Stimulated activated CD8-positive, alpha-beta memory T cell treated with anti-CD3 and anti-CD28 coated beads, Interleukin-2, amount 100 ng/mL, for 1 hour (primary cell): Measurements from ENCODE around the gene C5orf63.
"Not testable (repeated sequence)": the region's sequence is repeated elsewhere in the genome, so short reads cannot be mapped to it uniquely, and the experiment has no call there.

Experiments used
- DNase-seq, 2 donors: peaks; one replicate each; pipeline ENCODE4 v3.0.0-alpha.2; 2020; ENCODE audit warnings: low read depth in 2 of 2

The C5orf63 gene

DNA sequence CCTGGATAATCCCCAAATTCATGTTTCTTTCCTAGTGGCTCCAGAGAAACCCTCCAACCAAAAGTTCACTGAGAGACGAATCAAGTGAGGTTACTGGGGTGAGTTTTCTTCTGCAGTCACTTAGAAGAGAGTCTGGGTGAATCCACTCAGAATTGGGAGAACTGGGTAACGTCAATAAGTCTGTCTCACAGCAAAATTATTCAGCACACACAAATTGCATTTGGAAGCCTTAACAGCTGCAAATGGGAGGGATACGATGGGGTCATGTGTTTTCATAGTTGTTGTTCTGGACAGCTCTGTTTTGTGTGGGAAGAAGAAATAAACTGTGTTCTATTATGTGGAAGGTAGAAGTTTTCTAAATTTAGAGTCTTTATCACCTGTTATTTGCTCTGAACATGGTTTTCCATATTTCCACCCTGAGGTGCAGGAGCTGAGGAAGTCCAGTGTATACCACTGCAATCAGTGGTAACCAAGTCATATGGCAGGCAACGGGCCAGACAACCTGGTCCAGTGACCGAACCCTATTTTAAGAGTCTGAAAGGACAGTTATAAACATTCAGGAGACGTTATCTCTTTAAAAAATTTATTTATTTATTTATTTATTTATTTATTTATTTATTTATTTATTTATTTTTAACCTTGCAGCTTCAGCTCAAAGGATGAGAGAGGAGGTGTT, 64.9 kb downstream of the C5orf63 start:
- no peak for DNase-seq

DNA sequence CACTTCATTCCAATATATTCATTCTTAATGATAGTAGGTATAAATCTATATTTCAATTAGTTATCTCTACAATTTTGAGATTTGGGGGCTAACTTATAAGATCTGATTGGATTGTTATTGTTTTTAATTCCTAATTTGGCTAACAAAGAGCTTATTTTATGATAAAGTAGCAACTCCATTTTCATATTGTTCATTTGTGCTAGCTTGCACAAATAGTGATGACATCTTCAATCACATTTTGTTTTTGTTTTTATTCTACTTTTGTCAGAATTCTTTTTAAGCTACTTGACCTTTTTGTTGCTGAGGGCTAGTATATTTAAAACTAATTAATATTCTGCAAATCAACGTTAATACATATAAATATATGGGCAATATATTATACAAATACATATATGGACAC, 65.8 kb downstream of the C5orf63 start:
- DNase-seq, result no peak

DNA sequence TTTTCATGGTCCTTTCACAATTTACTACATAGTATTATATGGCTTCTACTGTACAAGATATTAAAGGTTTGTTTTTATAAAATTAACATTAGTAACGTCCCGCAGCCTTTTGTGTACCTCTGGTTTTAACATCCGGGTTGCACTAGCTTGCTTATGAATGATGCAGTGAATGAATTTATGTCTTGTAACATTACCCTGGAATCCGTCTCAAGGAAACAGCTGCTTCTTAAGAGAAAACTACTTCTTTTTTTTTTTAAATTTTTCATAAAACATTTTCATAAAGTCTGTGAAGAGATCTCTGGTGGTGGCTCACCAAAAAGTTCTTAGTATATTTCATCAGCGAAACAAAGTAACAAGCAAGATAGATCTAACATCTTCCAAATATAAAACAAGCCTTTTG, 66.6 kb downstream of the C5orf63 start:
- no peak for DNase-seq

DNA sequence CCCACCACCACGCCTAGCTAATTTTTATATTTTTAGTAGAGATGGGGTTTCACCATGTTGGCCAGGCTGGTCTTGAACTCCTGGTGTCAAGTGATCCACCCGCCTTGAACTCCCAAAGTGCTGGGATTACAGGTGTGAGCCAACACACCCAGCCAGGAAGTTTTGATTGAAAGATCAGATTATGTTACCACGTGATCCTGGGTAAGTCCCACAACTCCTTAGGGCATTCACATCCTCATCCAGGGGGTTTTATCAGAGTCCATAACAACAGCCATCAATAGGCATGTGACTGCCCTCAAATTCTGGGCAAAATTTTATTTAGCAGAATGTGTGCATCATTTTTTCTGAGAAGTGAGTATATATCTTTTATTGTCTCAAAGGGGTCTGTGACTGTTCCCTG, 68.0 kb downstream of the C5orf63 start:
- DNase-seq, result not testable (repeated sequence)

DNA sequence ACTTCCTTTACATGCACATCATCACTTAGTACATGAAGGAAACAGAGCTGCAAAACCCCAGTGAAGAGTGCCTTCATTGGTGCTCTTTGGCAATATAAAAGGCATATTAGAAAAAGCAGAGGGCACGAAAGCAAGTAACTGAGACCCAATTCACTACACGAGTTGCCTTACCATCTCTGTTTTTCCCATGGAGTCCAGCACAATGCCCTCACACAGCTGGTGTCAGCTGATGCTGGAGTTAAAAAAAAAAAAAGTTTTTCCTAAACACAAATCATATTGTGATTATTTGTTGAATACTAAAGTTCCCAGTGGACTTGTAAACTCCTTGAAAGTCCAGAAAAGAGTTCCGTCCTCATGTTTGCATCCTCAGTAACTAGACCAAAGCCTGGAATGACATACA, 68.6 kb downstream of the C5orf63 start:
- DNase-seq, result no peak

DNA sequence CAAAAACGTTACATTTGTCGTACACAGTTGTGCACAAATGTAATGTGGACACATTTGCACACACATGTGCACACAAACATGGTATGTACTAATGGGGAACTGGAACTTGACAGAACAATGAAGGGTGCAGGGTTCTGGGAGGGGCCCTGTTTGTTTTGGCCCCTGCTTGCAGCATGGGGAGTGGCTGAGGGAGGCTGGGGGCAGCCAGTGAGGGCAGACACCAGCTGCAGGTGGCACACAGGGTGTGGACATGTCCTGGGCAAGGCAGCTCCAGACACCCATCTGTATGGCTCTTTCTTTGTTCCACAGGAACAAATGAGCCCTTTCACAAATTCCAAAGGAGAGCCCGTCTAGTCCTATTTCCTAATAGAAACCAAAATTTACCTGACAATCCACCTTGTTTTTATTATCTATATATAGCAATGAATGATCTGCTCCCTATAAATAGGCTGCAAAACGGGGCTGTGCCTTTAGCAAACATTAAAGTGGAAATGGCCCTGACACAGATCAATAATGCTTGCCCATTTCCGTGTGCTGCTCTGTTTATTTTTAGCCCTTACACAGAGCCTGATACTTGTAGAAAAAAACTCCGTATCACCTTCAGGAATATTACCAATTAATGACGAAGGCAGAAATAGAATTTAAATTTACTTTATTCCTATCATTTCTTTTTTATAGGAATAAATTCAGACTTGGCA, 69.4 kb downstream of the C5orf63 start:
- DNase-seq, result no peak

DNA sequence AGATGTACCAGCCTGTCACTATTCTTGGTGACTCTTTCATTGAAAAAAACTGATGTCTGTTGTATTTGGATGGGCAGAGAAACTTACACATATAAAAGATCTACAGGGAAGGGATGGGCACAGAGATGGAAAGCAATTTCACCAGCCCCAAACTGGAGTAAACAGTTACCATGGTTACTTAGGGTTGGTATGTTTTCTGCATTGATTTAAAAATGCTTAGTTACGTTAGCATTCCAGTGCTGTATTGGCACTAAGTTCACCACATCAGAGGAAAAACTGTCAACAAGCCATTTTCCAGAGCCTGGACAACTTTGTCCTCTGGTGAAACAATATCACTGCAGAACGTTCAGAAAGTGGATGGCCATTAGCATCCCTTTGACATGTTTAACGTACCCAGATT, 70.9 kb downstream of the C5orf63 start:
- DNase-seq, result no peak

DNA sequence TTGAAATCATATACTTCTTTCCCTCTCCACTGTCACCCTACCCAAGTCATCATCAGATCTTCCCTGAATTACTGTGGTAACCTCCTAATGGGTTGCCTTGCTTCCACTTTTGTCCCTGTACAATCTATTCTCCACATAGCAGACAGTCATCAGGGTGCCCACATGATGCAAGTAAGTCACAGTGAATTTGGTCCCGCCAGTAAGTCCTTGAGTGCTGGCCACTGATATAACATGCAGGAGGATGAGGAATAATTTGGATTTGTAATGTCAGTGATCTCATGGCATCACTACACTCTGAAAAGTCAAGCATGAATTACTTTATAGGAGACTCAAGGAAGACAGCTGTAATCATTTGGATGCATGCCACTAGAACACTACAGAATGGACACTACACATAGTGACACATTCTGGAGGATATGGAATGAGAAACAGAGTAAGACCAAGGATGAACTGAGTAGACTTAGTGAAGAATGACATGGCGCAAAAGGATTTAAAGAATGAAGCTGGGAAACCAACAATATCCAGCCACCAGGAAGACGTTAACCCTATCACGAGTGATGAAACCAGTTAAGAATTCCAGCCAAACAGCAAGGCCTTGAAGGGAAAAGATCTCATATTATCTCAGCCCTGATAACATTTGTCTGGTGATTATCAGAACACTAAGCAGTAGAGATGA, 71.5 kb downstream of the C5orf63 start:
- DNase-seq, result no peak
